ENCODE data around the gene INPP4A.
A peak's percentile ranks its signal among the peaks of the same experiment; 100 is the strongest.
"Not testable (repeated sequence)": the region's sequence is repeated elsewhere in the genome, so short reads cannot be mapped to it uniquely, and the experiment has no call there.

The INPP4A gene

DNA sequence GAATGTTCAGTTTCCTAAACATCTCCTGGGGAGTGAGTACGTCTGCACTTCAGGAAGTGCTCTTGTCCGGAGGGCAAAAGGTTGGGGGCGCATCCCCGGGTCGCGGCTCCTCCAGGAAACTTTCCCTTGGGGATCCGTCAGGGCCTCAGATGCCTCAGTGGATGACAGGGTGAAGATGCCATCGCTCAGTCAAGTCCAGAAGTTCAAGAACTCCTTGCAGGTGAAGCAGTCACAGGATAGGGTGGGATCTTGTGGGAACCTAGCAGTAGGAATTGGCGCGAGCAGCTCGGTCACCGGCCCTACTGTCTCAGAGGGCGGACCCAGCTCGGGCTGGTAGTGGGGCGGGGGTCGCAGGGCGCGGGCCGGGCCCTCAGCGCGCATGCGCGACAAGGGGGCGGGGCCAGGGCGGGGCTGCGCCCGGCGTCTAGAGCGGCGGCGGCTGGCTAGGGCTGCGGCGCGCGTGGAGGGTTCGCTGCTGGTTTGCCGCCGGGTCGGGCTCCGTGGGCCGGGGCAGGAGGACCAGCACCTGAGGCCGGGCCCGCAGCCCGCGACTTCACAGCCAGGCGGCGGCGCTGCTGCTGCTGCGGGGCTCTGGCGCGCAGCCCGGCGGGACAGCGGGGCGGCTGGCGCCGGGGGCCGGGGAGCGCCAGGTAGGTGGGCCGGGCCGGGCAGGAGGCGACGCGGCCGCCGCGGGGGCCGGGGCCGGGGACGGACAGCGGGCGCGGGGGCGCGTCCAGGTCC lies at the start of gene INPP4A:
Gene INPP4A (plus strand): TSS at position 423 of the 741 bp plus-strand sequence. CDS start 75,191 bp downstream, outside the sequence.
- peak; percentile 59 for DNase-seq (ENCODE audit: low read depth)

DNA sequence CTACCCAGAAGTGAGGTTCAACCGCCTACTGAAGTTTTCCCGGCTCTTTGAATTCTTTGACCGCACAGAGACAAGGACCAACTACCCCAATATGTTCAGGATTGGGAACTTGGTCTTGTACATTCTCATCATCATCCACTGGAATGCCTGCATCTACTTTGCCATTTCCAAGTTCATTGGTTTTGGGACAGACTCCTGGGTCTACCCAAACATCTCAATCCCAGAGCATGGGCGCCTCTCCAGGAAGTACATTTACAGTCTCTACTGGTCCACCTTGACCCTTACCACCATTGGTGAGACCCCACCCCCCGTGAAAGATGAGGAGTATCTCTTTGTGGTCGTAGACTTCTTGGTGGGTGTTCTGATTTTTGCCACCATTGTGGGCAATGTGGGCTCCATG lies 48.7 kb upstream of the INPP4A start:
- DNase-seq (ENCODE audit: low read depth): no peak

DNA sequence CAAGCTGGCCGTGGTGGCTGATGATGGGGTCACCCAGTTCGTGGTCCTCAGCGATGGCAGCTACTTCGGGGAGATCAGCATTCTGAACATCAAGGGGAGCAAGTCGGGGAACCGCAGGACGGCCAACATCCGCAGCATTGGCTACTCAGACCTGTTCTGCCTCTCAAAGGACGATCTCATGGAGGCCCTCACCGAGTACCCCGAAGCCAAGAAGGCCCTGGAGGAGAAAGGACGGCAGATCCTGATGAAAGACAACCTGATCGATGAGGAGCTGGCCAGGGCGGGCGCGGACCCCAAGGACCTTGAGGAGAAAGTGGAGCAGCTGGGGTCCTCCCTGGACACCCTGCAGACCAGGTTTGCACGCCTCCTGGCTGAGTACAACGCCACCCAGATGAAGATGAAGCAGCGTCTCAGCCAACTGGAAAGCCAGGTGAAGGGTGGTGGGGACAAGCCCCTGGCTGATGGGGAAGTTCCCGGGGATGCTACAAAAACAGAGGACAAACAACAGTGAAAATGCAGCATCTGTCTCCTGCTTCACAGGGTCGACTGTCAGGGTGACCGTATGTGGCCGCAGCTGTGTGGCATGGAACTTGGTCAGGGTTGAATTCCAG lies 47.8 kb upstream of the INPP4A start:
- no peak for DNase-seq (ENCODE audit: low read depth)

DNA sequence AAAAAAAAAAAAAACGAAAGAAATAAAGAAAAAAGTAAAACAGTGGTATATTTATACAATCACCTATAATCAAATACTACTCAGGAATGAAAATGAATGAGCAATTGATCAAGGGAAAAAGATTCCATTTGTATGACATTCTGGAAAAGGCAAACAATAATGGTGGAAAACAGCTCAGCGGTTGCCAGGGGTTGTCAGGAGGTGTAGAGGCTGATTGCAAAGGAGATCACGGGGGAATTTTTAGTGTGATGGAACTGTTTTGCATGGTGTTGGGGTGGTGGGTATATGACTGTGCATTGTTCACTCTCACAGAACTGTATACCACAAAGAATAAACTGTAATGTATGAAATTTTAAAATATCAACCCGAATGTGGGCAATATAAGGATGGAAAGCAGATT lies 45.5 kb upstream of the INPP4A start:
- DNase-seq (ENCODE audit: low read depth): no peak

DNA sequence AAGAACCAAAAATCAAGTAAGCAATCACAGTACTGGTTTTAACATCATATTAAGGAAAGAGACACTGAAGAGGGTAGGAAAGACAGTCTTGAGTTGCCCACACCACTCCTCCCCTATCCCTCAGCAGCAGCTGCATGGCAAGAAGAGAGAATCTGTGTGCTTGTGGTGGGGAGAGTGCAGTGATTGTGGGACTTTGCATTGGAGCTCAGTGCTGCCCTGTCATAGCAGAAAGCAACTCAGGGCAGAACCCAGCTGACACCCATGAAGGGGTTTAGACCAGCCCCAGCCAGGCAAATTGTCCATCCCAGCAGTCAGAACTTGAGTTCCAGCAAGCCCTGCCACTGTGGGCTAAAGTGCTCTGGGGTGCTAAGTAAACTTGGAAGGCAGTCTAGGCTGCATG lies 40.8 kb upstream of the INPP4A start:
- DNase-seq (ENCODE audit: low read depth): no peak

DNA sequence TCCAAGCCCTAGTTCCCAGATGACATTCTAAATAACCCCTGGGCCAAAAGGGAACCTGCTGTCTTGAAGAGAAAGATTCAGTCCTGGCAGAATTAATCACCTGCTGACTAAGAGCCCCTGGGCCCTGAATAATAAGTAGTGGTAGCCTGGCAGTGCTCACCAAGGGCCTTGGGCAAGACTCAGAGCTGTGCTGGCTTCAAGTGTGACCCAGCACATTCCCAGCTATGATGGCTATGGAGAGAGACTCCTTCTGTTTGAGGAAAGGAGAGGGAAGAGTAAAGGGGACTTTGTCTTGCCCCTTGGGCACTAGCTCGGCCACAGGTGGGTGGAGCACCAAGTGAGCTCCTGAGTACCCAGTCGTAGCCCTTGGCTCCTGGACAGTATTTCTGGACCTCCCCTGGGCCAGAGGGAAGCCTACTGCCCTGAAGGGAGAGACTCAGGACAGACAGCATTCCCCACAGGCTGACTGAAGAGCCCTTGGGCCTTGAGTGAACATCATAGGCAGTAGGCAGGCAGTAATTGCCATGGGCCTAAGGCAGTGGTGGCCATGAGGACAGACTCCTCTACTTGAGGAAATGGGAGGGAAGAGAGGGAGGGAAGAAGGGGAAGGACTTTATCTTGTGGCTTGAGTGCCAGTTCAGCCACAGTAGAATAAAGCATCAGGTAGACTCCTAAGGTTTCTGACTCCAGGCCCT lies 40.0 kb upstream of the INPP4A start:
- no peak for DNase-seq (ENCODE audit: low read depth)

DNA sequence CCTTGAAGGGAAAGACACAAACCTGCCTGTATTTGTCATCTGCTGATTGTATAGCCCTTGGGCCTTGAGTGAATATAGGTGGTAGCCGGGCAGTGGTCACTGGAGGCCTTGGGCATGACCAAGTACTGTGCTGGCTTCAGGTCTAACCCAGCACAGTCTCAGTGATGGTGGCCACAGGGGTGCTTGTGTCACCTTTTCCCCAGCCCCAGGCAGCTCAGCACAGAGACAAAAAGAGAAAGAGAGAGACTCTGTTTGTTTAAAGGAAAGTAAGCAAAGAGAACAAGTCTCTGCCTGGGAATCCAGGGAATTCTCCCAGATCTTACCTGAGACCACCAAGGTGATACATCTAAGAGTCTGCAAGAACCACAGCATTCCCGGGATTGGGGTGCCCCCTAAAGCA lies 39.4 kb upstream of the INPP4A start:
- no peak for DNase-seq (ENCODE audit: low read depth)

DNA sequence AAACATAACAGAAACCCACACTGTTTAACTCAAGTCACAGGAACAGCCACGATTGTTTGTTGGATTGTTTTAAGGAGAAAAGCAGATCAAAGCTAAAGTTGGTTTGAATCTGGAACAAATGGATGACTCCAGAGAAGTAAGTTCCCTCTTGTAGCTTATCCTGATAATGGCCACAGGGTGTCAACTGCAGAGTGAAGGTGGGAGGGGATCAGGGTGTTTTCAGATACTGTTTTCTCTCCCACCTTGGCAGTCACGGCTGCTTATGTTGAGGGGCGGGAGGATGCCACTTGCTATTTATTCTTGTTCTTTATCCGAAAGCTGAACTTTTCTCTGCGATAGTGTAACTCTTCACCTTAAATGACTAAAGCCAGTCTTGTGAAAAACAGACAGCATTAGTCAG lies 36.5 kb upstream of the INPP4A start:
- DNase-seq (ENCODE audit: low read depth): no peak

DNA sequence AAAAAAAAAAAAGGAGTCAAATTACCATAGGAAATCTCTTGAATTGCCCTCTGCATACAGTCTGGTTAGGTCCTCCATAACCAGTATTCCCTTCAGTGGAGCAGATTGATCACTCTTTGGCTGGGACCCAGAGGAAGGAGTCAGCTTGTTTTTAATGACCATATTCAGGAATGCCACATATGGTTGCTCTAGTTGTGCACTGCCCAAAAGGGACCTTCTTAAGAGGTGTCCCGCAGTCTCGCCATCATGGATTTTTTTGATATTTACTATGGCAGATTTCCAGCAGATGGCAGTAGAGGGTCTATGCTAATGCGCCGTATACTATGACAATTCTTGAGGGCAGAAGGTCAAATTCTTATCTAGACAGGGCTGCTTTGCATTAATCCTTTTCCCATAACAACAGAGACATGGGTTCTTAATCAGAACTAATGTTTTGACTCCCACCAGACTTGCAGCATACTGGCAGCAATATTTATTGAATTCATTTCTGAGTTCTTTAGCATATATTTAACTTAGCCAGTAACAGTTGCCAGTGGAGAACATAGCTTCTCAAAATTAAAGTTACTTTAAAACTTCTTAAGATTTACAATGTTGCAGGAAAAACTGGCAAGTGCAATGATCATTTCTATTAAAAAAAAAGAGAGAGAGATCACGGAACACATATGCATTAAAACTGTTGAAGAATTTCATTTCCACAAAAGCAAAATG lies 31.8 kb upstream of the INPP4A start:
- DNase-seq (ENCODE audit: low read depth): peak; percentile 29

DNA sequence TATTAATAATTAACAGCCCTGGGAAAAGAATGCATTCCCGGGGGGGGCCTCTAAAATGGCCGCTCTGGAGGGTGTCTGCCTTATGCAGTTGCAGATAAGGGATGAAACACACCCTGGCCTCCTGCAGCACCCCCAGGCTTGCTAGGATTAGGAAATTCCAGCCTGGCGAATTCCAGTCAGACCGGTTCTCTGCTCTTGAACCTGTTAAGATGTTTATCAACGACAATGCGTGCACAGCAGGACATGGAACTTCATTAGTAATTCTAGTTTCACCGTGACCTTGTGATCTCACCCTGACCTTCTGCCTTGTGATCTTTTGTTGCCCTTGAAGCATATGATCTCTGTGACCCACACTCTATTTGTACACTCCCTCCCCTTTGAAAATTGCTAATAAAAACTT lies 30.4 kb upstream of the INPP4A start:
- DNase-seq (ENCODE audit: low read depth): not testable (repeated sequence)

DNA sequence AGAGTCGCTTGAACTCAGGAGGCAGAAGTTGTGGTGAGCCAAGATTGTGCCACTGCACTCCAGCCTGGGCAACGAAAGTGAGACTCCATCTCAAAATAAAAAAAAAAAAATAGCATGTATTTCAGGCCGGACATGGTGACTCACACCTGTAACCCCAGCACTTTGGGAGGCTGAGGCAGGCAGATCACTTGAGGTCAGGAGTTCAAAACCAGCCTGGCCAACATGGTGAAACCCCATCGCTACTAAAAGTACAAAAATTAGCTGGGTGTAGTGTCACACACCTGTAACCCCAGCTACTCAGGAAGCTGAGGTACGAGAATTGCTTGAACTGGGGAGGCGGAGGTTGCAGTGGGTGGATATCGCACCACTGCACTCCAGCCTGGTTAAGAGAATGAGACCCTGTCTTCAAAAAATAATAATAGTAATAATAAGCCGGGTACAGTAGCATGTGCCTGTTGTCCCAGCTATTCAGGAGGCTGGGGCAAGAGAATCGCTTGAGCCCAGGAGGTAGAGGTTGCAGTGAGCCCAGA lies 28.9 kb upstream of the INPP4A start:
- not testable (repeated sequence) for DNase-seq (ENCODE audit: low read depth)

DNA sequence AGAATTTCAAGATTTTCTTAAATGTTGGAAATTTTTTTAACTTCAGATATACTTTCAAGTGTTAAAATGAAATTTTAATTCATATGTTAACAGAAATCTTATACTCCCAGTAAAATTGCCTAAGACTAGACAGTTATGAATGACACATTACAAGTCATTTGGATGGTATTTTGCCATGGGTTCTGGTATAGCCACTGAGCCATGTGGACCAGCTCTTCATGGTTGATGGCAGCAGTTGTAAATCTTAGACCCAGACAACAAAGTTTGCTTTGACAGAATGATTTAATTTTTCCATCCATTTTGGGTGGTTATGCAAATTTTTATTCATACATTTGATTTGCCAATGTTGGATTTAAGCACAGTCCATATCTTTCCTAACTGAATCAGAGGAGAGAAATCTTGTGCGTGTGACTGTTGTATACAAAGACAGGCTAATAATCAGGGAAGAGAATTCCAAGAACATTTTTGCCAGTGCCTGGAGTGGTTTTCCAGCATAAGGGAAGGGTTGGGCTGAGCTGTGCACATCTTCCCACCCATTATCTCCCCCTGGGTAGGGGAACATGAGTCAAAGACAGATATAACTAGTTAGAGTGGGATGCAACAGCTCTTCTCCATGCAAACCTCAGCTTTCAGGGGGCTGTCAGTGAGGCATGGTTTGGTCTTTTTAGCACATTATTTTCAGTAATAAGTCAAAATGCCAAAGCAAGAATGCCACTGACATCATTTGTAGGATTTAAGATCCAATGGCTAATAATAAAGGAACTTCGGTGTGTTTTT lies 28.1 kb upstream of the INPP4A start:
- DNase-seq (ENCODE audit: low read depth): no peak

DNA sequence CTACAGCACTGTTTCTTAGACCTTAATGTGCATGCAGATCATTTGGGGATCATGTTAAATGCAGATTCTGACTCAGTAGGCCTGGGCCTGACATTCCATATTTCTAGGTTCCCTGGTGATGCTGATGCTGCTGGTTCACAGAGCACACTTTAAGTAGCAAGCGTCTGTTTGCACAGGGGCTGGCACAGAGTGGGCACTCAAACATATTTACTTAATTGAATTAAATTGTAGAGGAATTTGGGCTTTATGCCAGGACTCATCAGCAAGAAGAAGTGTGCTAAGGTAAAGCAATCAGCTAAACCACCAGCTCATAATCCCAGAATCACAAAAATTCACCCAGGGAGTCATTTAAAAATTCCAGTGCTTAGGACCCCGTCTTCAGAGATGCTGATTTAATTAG lies 25.1 kb upstream of the INPP4A start:
- DNase-seq (ENCODE audit: low read depth): no peak

DNA sequence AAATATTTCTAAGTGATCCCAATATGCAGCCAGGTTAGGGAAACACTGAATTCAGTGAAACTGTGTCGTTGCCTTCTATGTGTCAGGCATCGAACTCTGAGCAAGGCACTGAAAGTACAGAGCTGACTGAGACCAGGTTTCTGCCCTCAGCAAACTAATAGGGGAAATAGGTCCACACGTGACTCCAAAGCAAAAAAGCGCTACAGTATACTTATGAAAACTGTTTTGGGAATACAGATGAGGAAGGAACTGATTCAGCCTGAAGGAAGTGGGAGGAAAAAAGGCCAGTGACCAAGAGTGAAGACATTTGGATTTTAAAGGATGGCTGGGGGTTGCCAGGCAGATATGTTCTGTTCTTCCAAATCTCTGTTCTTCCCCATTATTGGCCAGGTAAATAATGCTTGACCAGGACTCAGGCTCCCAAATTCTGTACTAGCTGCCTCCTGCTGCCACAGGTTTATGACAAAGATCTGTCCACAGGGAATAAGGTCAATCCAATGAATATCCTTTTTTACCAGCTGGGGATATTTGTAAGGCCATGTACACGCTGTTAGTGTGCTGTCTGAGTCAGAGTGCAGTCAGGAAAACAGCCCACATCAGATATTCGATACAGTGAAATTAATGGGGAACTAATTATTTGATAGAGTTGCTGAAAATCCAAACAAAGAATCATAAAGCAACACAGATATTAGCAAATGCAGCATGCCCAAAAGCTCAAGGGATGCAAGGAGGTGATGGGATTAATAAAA lies 24.5 kb upstream of the INPP4A start:
- DNase-seq (ENCODE audit: low read depth): no peak

DNA sequence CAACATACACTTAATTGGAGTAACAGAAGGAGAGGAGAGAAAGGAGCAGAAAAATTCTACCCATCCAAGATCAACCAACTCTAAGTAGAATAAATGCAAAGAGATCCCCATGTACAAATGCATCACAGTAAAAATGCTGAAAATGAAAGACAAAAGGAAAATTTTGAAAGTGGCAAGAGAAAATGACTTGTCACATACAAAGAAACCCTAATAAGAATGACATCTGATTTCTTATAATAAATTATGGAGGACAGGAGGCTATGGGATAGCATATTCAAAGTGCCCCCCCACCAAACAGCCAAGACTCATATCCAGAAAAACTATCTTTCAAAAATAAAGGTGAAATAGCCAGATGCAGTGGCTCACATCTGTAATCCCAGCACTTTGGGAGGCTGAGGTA lies 22.2 kb upstream of the INPP4A start:
- no peak for DNase-seq (ENCODE audit: low read depth)

DNA sequence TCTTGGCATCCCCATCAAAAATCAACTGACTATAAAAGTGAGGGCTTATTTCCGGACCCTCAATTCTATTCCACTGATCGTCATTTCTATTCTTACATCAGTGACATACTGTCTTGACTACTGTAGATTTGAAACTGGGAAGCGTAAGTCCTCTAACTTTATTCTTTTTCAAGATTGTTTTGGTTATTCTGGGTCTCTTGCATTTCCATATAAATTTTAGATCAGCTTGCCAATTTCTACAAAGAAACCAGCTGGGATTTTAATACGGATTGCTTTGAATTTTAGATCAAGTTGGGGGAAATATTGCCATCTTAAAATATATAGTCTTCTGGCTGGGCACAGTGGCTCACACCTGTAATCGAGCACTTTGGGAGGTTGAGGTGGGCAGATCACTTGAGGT lies 17.9 kb upstream of the INPP4A start:
- no peak for DNase-seq (ENCODE audit: low read depth)

DNA sequence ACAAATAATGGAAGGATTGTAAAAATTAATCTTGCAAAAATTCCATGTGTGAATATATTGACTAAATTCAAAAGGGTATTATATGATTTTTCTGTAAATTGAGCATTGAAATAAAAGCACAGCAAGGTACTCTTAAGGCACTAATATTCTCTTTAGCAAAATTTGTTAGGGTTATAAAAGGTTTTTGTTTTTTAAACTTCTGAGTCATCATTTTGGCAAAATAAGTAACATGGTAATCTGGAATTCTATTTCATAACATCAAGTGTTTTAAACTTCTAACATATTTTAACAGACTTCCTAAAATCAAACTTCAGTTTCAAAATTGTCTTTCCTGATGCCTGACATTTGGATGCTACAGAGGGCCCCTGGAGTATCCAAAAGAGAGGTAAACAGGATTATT lies 12.5 kb upstream of the INPP4A start:
- DNase-seq (ENCODE audit: low read depth): no peak

DNA sequence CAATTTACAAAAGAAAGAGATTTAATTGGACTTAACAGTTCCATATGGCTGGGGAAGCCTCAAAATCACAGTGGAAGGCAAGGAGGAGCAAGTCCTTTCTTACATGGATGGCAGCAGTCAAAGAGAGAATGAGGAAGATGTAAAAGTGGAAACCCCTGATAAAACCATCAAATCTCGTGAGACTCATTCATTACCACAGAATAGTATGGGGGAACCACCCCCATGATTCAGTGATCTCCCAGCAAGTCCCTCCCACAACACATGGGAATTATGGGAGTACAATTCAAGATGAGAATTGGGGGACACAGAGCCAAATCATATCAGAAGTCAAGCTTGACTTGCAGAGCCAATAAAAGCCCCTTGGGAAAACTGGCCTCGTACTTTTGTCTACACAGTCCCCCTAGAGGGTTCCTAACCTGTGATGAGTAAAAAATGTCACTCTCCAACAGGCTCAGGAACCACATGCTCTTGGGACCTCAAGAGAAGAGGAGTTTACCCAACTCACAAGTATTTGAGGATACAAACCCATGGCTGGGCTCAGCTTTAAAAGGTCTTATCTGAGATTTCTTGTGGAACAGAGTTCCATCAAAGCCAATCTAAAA lies 11.2 kb upstream of the INPP4A start:
- DNase-seq (ENCODE audit: low read depth): no peak

DNA sequence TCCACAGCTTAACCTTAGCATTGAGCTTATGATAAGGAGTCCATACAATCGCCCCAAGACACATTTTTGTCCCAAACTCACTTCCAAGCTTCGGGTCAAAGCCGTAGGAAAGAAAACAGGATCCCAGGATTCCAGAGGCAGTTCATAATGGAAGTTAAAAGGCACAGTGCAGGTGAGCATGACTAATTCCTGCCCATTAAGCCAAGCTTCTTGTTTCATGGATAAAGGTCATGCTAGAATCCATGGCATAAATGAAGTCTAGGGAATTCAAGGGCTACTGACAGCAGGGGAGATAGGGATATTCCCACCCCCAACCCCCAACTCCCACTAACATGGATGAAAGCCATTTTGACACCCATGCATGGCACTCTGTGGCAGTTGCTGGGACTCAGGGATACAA lies 10.2 kb upstream of the INPP4A start:
- no peak for DNase-seq (ENCODE audit: low read depth)

DNA sequence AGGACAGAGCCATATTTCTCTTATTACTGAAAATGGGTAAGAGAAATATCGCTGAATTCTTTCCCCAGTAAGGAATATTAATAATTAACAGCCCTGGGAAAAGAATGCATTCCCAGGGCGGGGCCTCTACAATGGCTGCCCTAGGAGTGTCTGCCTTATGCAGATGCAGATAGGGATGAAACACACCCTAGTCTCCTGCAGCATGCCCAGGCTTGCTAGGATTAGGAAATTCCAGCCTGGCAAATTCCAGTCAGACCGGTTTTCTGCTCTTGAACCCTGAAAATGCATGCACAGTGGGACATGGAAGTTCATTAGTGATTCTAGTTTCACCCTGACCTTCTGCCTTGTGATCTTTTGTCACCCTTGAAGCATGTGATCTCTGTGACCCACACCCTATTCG lies 9.0 kb upstream of the INPP4A start:
- not testable (repeated sequence) for DNase-seq (ENCODE audit: low read depth)

DNA sequence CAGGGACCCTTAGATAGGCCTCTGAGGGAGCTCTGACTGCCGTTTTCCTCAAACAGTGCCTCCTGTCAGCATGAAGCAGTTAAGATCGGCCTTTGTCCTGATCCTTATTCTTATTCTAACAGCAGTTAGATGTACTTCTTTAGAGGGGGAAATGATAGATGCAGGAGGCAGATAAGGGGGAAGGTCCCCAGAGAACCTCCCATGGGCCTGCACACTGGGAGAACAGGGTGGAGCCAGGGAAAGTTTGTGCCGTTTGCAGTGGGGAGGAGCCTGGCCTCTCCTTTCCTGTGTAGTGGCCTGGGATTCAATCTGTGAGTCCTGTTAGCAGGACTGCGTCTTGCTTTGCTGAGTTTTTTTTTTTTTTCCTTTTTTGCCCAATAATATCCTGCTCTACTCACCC lies 7.9 kb upstream of the INPP4A start:
- DNase-seq (ENCODE audit: low read depth): no peak
